ENCODE measurements around the gene FA2H. TPM values are rescaled to one million over a fixed set of nuclear protein-coding genes. Genes with fewer than 3 reads are reported as not detected.
A peak's percentile ranks its signal among the peaks of the same experiment; 100 is the strongest.

FA2H gene
- total and polyA plus RNA-seq, 10 of the 15 experiments (the other 5 are each of a cell fraction or from before 2014, with no cell fraction given), result 0.05 to 0.73 (median 0.51) TPM; not detected in 3

- no peak for TF ChIP-seq ZBTB40 (IDR thresholded peaks at IDR 0.05; ENCODE audit: borderline replicate concordance)
- TF ChIP-seq SMARCA5 (IDR thresholded peaks at IDR 0.05), result peak; percentile 69; the same call in 1 of the 2 replicates
- TF ChIP-seq JUND (IDR thresholded peaks at IDR 0.05; ENCODE audit: low read depth, low read length), result no peak
- peak; percentile 32; the same call in 1 of the 2 replicates for TF ChIP-seq IKZF1 (conservative IDR thresholded peaks at IDR 0.05)
- 0 out of 2 replicates have a peak, but pooled peaks have one; percentile 38 for TF ChIP-seq MAX (IDR thresholded peaks at IDR 0.05; ENCODE audit: low read depth, low read length)
- TF ChIP-seq LARP7 (IDR thresholded peaks at IDR 0.05), result peak; percentile 67; the same call in 1 of the 2 replicates
- TF ChIP-seq SMC3 (IDR thresholded peaks at IDR 0.05; ENCODE audit: borderline replicate concordance, low read length), result peak; percentile 87
- TF ChIP-seq HSF1 (IDR thresholded peaks at IDR 0.05; ENCODE audit: low read depth, low read length), result no peak
- peak; percentile 96 to 99 (median 98); a peak in 5 of 6 replicates for TF ChIP-seq CTCF (IDR thresholded peaks at IDR 0.05 in 2 of 3, conservative IDR thresholded peaks at IDR 0.05 in 1 of 3; ENCODE audit: control insufficient read depth in 2 of 3, extremely low read depth in 1 of 3, insufficient read depth in 1 of 3, low read depth in 3 of 3, low read length in 3 of 3)
- TF ChIP-seq RFX5 (IDR thresholded peaks at IDR 0.05; ENCODE audit: low read depth, low read length), result 0 out of 2 replicates have a peak, but pooled peaks have one; percentile 29
- peak; percentile 63; the same call in 1 of the 2 replicates for TF ChIP-seq IRF4 (IDR thresholded peaks at IDR 0.05; ENCODE audit: low read depth, low read length)
- 0 out of 4 replicates have a peak, but pooled peaks of 1 of the 2 experiments have one; percentile 25 for TF ChIP-seq BHLHE40 (IDR thresholded peaks at IDR 0.05; ENCODE audit: borderline replicate concordance in 1 of 2, low read depth in 2 of 2, low read length in 1 of 2)
- TF ChIP-seq HDAC6 (IDR thresholded peaks at IDR 0.05; ENCODE audit: unreplicated experiment), result no peak
- no peak for TF ChIP-seq REST (IDR thresholded peaks at IDR 0.05; ENCODE audit: low read depth, low read length)
- TF ChIP-seq EGR1 (IDR thresholded peaks at IDR 0.05; ENCODE audit: borderline replicate concordance in 1 of 2, low read depth in 2 of 2, low read length in 2 of 2), result no peak
- no peak for TF ChIP-seq STAT3 (IDR thresholded peaks at IDR 0.05; ENCODE audit: low read depth, low read length)
- peak; percentile 73 for TF ChIP-seq YY1 (IDR thresholded peaks at IDR 0.05; ENCODE audit: low read depth, low read length)
- TF ChIP-seq HCFC1 (IDR thresholded peaks at IDR 0.05; ENCODE audit: low read length), result no peak
- TF ChIP-seq NR2F1 (conservative IDR thresholded peaks at IDR 0.05), result peak; percentile 94
These were observed 38.6 kb upstream of the FA2H start (continued) for GRCh38 chr16:74813109-74813641.
